OCI-LY3 (cell line): ENCODE results near the gene PACC1.
"Not testable (repeated sequence)": the region's sequence is repeated elsewhere in the genome, so short reads cannot be mapped to it uniquely, and the experiment has no call there.

ENCODE experiments used
- CTCF ChIP-seq: fragments of 200-600, 300-600 bp; sonication (generic); IDR thresholded peaks from 2 replicates; pipeline ENCODE4 v1.5.1; 2014; ENCODE audit warnings: antibody characterized with exemption, low read length, low read depth
- EZH2phosphoT487 ChIP-seq: fragments of 200-600 bp; shearing (Covaris generic); IDR thresholded peaks from 2 replicates; pipeline ENCODE4 v1.6.1; 2018; ENCODE audit warnings: antibody characterized with exemption, mixed run types, low read depth

DNA sequence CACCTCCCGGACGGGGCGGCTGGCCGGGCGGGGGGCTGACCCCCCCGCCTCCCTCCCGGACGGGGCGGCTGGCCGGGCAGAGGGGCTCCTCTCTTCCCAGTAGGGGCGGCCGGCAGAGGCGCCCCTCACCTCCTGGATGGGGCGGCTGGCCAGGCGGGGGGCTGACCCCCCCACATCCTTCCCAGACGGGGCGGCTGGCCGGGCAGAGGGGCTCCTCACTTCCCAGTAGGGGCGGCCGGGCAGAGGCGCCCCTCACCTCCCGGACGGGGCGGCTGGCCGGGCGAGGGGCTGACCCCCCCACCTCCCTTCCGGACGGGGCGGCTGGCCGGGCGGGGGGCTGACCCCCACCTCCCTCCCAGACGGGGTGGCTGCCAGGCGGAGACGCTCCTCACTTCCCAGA is 93.7 kb downstream of the PACC1 start:
- TF ChIP-seq CTCF, EZH2phosphoT487: not testable (repeated sequence)
